Measurements from ENCODE around the gene TMEM161A. TPM values are rescaled to one million over a fixed set of nuclear protein-coding genes. Genes with fewer than 3 reads are reported as not detected.

TMEM161A gene
- total and polyA plus RNA-seq, 9 of the 15 experiments (the other 6 are each of a cell fraction or from before 2014, with no cell fraction given), result 0.63 to 92.3 (median 38.9) TPM

- TF ChIP-seq REST (IDR thresholded peaks at IDR 0.05; ENCODE audit: borderline replicate concordance) (peak; percentile 50; the same call in 1 of the 2 replicates), REST (CRISPR knock-in tag; IDR thresholded peaks at IDR 0.05; ENCODE audit: low read depth) (no peak), ZNF79 (CRISPR knock-in tag; IDR thresholded peaks at IDR 0.05; ENCODE audit: low read depth) (no peak), E4F1 (CRISPR knock-in tag; IDR thresholded peaks at IDR 0.05; ENCODE audit: borderline replicate concordance) (no peak), MCM2 (IDR thresholded peaks at IDR 0.05; ENCODE audit: low read depth) (no peak), CEBPZ (IDR thresholded peaks at IDR 0.05; ENCODE audit: borderline replicate concordance, low read depth, low read length) (no peak), ZNF224 (CRISPR knock-in tag; IDR thresholded peaks at IDR 0.05) (no peak), SNIP1 (IDR thresholded peaks at IDR 0.05; ENCODE audit: low read depth) (no peak), HIVEP1 (CRISPR knock-in tag; IDR thresholded peaks at IDR 0.05) (no peak), POLR2H (tag; IDR thresholded peaks at IDR 0.05; ENCODE audit: low read depth) (no peak), CHD2 (IDR thresholded peaks at IDR 0.05; ENCODE audit: low read depth, low read length) (no peak), TEAD4 (IDR thresholded peaks at IDR 0.05; ENCODE audit: low read length) (no peak), TEAD4 (CRISPR knock-in tag; IDR thresholded peaks at IDR 0.05; ENCODE audit: borderline replicate concordance) (no peak)
- TF ChIP-seq, protein P1, sequence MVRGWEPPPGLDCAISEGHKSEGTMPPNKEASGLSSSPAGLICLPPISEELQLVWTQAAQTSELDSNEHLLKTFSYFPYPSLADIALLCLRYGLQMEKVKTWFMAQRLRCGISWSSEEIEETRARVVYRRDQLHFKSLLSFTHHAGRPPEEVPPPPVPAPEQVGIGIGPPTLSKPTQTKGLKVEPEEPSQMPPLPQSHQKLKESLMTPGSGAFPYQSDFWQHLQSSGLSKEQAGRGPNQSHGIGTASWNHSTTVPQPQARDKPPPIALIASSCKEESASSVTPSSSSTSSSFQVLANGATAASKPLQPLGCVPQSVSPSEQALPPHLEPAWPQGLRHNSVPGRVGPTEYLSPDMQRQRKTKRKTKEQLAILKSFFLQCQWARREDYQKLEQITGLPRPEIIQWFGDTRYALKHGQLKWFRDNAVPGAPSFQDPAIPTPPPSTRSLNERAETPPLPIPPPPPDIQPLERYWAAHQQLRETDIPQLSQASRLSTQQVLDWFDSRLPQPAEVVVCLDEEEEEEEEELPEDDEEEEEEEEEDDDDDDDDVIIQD (CRISPR knock-in tag; IDR thresholded peaks at IDR 0.05), result no peak
Observed at GRCh38 chr19:19115954-19116353, 22.3 kb downstream of the TMEM161A start (continued).
